B cell (primary cell): ENCODE data around the gene EBPL. TPM values are rescaled to one million over a fixed set of nuclear protein-coding genes. Genes with fewer than 3 reads are reported as not detected.

Experiments used
- ATAC-seq: fragments of 200-7000 bp; cut with Tn5 transposase; one replicate; pipeline ENCODE4 v1.10.0; 2021; ENCODE audit warnings: low read depth, mild to moderate bottlenecking, moderate number of reproducible peaks, moderate library complexity
- CTCF ChIA-PET: fragments of 350-600 bp; sonication (Branson Sonifier 250); formaldehyde crosslinking; loops from one replicate; lab custom pipeline; 2021; ENCODE audit warnings: antibody characterized with exemption, inconsistent platforms; lab: Charles Lee
- POLR2A ChIA-PET: fragments of 350-600 bp; sonication (Branson Sonifier 250); formaldehyde crosslinking; loops from one replicate; lab custom pipeline; 2021; ENCODE audit warnings: antibody characterized with exemption; lab: Charles Lee
- DNase-seq: peaks from one replicate; pipeline ENCODE4 v3.0.0; 2013
- H2AFZ ChIP-seq: 2 replicates; pipeline ENCODE4 v1.6.1; 2012; ENCODE audit warnings: mild to moderate bottlenecking, low read depth, low read length; ENCODE audit not compliant: insufficient read depth, poor library complexity, severe bottlenecking
- H3K27ac ChIP-seq, 2 donors: 1 replicate in 1 of 2; 2 replicates in 1 of 2; pipeline ENCODE4 v1.5.1; 2012 to 2013; ENCODE audit warnings: low read length in 2 of 2, mild to moderate bottlenecking in 2 of 2, moderate library complexity in 1 of 2
- H3K27me3 ChIP-seq, 4 experiments: fragments of 200-600 bp in 1 of 4; sonication (generic) in 1 of 4; replicated peaks in 1 of 4; 1 replicate in 2 of 4; 2 replicates in 2 of 4; pipeline versions ENCODE4 v1.6.1 to v1.7.0; 2013 to 2016; ENCODE audit warnings: low read length in 3 of 4, mild to moderate bottlenecking in 2 of 4, mixed read lengths in 1 of 4, moderate library complexity in 1 of 4; ENCODE audit not compliant: insufficient read depth in 4 of 4, control insufficient read depth in 3 of 4; ENCODE audit errors: control extremely low read depth in 1 of 4
- H3K36me3 ChIP-seq, 2 experiments: replicated peaks in 1 of 2; 1 replicate in 1 of 2; 2 replicates in 1 of 2; pipeline versions ENCODE4 v1.6.1 to v1.7.1; 2013; ENCODE audit warnings: low read length in 1 of 2; ENCODE audit not compliant: insufficient read depth in 2 of 2, control insufficient read depth in 1 of 2; ENCODE audit errors: control extremely low read depth in 1 of 2, extremely low read depth in 1 of 2
- H3K4me1 ChIP-seq, 2 donors: fragments of 200-600 bp in 1 of 2; sonication (generic) in 1 of 2; 1 replicate in 1 of 2; 2 replicates in 1 of 2; pipeline versions ENCODE4 v1.5.1 to v1.6.1; 2013 to 2017; ENCODE audit warnings: low read length in 2 of 2; ENCODE audit not compliant: control insufficient read depth in 2 of 2, insufficient read depth in 2 of 2
- H3K4me2 ChIP-seq: replicated peaks from 2 replicates; pipeline ENCODE3; 2012; ENCODE audit warnings: mild to moderate bottlenecking, low read depth, low read length; ENCODE audit not compliant: poor library complexity, severe bottlenecking
- H3K4me3 ChIP-seq, 5 experiments: fragments of 200-600 bp in 1 of 5; sonication (generic) in 1 of 5; 1 replicate in 3 of 5; 2 replicates in 2 of 5; pipeline versions ENCODE4 v1.5.1 to v1.7.0; 2011 to 2016; ENCODE audit warnings: low read length in 4 of 5, mild to moderate bottlenecking in 4 of 5, low read depth in 2 of 5, control low read depth in 1 of 5, moderate library complexity in 1 of 5; ENCODE audit not compliant: insufficient read depth in 1 of 5; ENCODE audit errors: control extremely low read depth in 1 of 5, extremely low read depth in 1 of 5
- H3K79me2 ChIP-seq: fragments of 200-600 bp; sonication (generic); one replicate; pipeline ENCODE4 v1.6.0; 2016; ENCODE audit warnings: low read length; ENCODE audit not compliant: control insufficient read depth, insufficient read depth
- H3K9ac ChIP-seq: fragments of 200-600 bp; sonication (generic); 2 replicates; pipeline ENCODE4 v1.6.1; 2017; ENCODE audit warnings: mild to moderate bottlenecking, low read length, moderate library complexity
- H3K9me3 ChIP-seq, 3 donors: one replicate each; pipeline versions ENCODE4 v1.6.1 to v1.7.1; 2013; ENCODE audit warnings: low read length in 2 of 3; ENCODE audit not compliant: control insufficient read depth in 2 of 3, insufficient read depth in 1 of 3; ENCODE audit errors: control extremely low read depth in 1 of 3
- H4K20me1 ChIP-seq: 2 replicates; pipeline ENCODE4 v1.6.0; 2012; ENCODE audit warnings: mild to moderate bottlenecking, low read length; ENCODE audit not compliant: insufficient read depth, control insufficient read depth, poor library complexity, severe bottlenecking
- H3K27ac Mint-ChIP-seq: one replicate; pipeline ENCODE4 v1.8.0; 2021; ENCODE audit warnings: mixed read lengths
- H3K27me3 Mint-ChIP-seq: one replicate; pipeline ENCODE4 v1.8.0; 2021; ENCODE audit warnings: mixed read lengths
- H3K4me1 Mint-ChIP-seq: one replicate; pipeline ENCODE4 v1.8.0; 2021; ENCODE audit warnings: mixed read lengths
- H3K4me3 Mint-ChIP-seq: one replicate; pipeline ENCODE4 v1.8.0; 2021; ENCODE audit warnings: mixed read lengths
- H3K9me3 Mint-ChIP-seq: one replicate; pipeline ENCODE4 v1.8.0; 2022; ENCODE audit warnings: mixed read lengths; ENCODE audit not compliant: insufficient read depth
- CTCF ChIP-seq: fragments of 200-600 bp; IDR thresholded peaks from one replicate; pipeline ENCODE4 v1.8.0; 2022; ENCODE audit warnings: antibody characterized with exemption, mild to moderate bottlenecking
- EZH2 ChIP-seq: IDR thresholded peaks from 2 replicates; pipeline ENCODE4 v1.6.1; 2012; ENCODE audit warnings: borderline replicate concordance, low read depth, mild to moderate bottlenecking, moderate library complexity, low read length; ENCODE audit not compliant: insufficient read depth, poor library complexity, severe bottlenecking
- WGBS: methylation state at CpG from one replicate; pipeline ENCODE4 v1.1.5; 2013; ENCODE audit warnings: missing lambda C conversion rate; ENCODE audit not compliant: insufficient coverage; 5-methylcytosine and 5-hydroxymethylcytosine counted together
- intact Hi-C: fragments of 100-400 bp; cut with micrococcal nuclease; formaldehyde crosslinking; loops from one replicate; pipeline ENCODE4 v1.10.0; 2022
- polyA plus RNA-seq: library from polyadenylated mRNA; depleted of rRNA; stranded (reverse); fragments of >200 nt; gene quantifications from 2 replicates; pipeline ENCODE4 v1.2.3, GENCODE V29; 2012
- total RNA-seq, 2 donors: library from RNA; stranded (reverse); fragments of 120-200 nt in 1 of 2; gene quantifications; 1 replicate in 1 of 2; 2 replicates in 1 of 2; pipeline versions ENCODE4 v1.2.3 to v1.2.4, GENCODE V29; 2013 to 2022

The EBPL gene
- total and polyA plus RNA-seq, 2 donors (not counting 1 experiment from before 2014, with no cell fraction given) = 16.0 to 20.1 TPM

GRCh38 chr13:49654011-49654410 is 37.3 kb downstream of the EBPL start:
- no peak overlapping the region for H3K27ac ChIP-seq
- no peaks in the 10 kb centered on the region for H3K4me1 ChIP-seq
- no peak overlapping the region for H3K4me2 ChIP-seq
- H4K20me1 ChIP-seq = no peaks in the 10 kb centered on the region
- Mint-ChIP-seq H3K4me1 (peaks cover 12% of the 10 kb centered on the region), H3K9me3 (no peaks in the 10 kb centered on the region), H3K4me3 (no peak overlapping the region), H3K27me3 (no peaks in the 10 kb centered on the region), H3K27ac (no peak overlapping the region)
- TF ChIP-seq EZH2 = no peak
- TF ChIP-seq CTCF = no peak
- no peaks in the 10 kb centered on the region for H3K27me3 ChIP-seq
- no peak overlapping the region for H3K9ac ChIP-seq
- WGBS = no CpG with 5 or more reads among the region's 3 CpGs
- POLR2A ChIA-PET = no interaction called here
- no peaks in the 10 kb centered on the region for H3K79me2 ChIP-seq
- H2AFZ ChIP-seq = no peak overlapping the region
- DNase-seq (no peak), ATAC-seq (no peak)
- no peak overlapping the region for H3K4me3 ChIP-seq
- CTCF ChIA-PET = no interaction called here
- intact Hi-C loops = no loop called here
- no peaks in the 10 kb centered on the region for H3K36me3 ChIP-seq
- H3K9me3 ChIP-seq = no peaks in the 10 kb centered on the region

- Histone ChIP-seq H3K4me1 (no peaks in the 10 kb centered on the region), H3K4me3 (no peak overlapping the region), H3K27me3 (no peaks in the 10 kb centered on the region), H3K9ac (no peak overlapping the region), H3K79me2 (no peaks in the 10 kb centered on the region), H3K4me2 (no peak overlapping the region), H3K36me3 (no peaks in the 10 kb centered on the region), H2AFZ (no peak overlapping the region), H3K9me3 (no peaks in the 10 kb centered on the region), H3K27ac (no peak overlapping the region), H4K20me1 (no peaks in the 10 kb centered on the region)
- H3K9me3 Mint-ChIP-seq = no peaks in the 10 kb centered on the region
- no peak overlapping the region for H3K27ac Mint-ChIP-seq
- no peak for ATAC-seq
- DNase-seq = no peak
- H3K4me3 Mint-ChIP-seq = no peak overlapping the region
- ChIA-PET CTCF (no interaction called here), POLR2A (no interaction called here)
- intact Hi-C loops = no loop called here
- TF ChIP-seq EZH2 = no peak
- no peak for TF ChIP-seq CTCF
- no peaks in the 10 kb centered on the region for H3K27me3 Mint-ChIP-seq
- peaks cover 14% of the 10 kb centered on the region for H3K4me1 Mint-ChIP-seq
Measured at GRCh38 chr13:49653478-49653877, 37.8 kb downstream of the EBPL start.
